Measurements from ENCODE around the gene DYDC1.
"Not testable (repeated sequence)": the region's sequence is repeated elsewhere in the genome, so short reads cannot be mapped to it uniquely, and the experiment has no call there.

Gene DYDC1

DNA sequence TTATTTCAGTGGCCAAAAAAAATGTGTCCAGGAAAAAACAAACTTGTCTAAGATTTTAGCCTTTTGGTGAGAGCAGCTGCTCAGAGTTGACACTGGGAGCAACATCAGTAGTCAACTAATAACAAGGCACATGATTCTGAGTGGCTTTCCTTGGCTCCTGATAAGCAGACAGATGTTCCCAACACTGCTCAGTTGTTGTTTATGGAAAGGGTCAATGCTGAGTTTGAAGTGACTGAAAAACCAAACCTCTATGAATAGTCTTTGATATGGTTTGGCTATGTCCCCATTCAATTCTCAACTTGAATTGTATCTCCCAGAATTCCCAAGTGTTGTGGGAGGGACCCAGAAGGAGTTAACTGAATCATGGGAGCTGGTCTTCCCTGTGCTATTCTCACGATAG is 12.3 kb downstream of the DYDC1 start:
- no peak for DNase-seq (ENCODE audit: low read depth)

DNA sequence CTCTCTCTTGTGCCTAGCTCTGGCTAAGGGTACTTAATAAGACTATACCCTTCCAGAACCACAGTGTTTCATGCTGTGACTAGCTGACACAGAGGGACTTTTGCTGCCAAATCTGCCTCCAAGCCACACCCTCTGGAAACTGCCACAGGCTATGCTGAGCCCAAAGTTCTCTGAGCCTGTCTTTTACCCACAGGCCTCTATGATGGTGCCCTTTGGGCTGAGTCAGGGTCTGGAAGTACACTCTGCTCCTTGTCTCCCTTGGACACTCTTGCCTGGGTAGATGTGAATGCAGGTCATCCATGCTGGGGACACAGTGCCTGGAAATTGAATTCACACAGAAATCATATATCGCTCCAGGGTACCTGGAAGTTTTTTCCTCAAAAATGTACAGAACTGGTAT is 22.6 kb downstream of the DYDC1 start:
- DNase-seq (ENCODE audit: low read depth) = no peak

DNA sequence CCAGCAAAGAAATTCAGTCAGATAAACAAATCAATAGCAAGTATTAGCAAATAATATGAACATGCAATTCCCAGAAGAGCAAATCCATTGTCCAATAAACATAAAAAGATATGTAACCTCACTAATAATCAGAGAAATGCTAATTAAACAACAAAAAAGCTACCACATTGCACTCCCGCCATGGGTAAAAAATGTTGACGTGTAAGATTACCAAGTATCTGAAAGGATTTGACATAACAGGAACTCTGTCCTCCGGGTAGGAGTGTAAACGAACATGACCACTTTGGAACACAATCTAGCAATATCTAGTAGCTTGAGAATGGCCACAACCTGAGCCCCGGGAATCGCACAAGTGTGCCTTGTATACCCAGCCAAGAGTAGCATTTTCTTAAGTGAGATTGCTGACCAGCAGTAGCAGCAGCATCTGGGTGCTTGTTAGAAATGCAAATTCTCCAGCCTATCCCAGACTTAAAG is 31.6 kb downstream of the DYDC1 start:
- no peak for DNase-seq (ENCODE audit: low read depth)

DNA sequence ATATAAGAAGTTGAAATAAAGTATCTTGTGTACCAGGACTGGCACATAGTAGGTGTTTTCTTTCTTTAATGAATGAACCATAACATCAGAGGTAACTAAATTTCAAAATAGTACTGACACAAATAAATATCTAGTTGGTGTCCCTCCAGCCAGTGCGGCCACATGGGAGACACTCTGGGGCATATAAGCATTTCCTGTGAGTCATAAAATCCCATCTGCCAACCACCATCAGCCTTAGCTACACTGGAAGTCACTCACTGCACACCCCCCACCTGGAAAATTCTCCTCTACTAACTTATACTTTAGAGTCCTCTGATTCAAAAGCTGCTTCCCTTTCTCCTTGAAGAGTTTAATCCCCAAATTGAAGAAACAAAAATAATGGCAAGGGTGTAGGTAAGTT is 32.5 kb downstream of the DYDC1 start:
- DNase-seq (ENCODE audit: low read depth) = peak; percentile 26

DNA sequence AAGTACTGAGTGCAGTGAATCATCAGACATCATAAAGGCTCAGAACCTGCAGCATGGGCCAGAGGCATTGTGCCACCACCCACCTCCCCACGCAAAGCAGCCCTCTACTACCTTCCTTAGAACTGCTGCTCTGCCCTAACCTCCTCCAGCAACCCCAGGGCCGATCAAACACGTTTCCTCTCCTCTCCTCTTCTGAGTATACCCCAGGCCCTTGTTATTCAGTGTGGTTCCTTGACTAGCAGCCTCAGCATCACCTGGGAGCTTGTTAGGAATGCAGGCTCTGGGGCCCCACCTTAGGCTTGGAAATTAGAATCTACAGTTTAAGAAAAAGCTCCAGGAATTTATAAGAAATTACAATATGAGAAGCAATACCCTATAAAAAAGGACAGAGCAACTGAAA is 33.2 kb downstream of the DYDC1 start:
- DNase-seq (ENCODE audit: low read depth) = no peak

DNA sequence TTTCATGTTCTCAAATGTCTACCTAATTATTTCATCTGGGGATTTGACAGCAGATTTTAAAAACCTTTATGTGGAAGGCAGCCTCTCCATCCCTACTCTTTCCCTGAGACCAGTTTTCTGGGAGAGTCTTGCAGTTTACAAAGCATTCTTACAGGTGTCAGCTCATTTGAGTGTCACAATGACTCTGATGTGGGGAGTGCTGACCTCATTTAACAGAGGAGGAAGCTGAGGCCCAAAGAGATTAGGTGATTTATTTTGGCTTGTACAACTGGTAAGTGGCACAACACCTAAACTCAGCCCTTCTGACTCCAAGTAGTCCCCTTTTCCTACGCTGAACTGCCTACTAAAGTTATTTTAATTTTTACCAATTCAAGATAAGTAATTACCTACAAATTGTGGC is 33.8 kb downstream of the DYDC1 start:
- DNase-seq (ENCODE audit: low read depth) = no peak

DNA sequence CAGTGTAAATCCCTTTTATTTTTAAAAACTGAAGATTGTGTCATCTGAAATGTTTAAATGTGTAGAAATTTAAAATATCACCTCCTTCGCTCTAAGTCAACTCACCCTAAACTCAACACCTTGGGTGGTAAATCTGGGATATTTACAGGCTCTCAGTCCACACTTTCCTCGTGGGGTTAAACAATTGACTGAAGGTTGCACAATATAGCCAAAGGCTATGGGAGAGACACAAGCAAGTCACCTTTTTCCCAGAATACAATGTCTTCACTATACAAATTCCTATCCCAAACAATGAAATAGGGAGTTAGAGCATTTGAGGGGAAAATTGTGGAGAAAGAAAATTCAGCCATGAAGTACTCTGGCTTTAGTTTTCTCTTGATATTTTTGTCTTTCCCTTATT is 34.4 kb downstream of the DYDC1 start:
- no peak for DNase-seq (ENCODE audit: low read depth)

DNA sequence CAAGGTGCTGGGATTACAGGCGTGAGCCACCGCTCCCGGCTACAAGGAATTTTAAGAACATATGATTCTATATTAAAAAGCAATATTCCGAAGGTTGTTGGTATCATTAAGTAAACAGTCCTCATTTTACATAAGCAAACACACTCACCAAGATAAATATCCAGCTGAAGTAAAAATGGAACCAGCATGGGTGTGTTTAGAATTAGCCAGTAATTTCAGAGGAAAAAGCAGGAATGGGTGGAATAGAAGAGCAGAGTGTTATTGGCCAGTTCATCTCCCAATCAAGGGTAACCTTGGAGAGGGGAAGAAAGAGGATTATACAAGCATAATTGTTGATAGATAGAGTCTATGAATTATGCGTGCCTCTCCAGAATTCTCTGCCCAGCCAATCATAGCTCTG is 35.4 kb downstream of the DYDC1 start:
- DNase-seq (ENCODE audit: low read depth) = no peak

DNA sequence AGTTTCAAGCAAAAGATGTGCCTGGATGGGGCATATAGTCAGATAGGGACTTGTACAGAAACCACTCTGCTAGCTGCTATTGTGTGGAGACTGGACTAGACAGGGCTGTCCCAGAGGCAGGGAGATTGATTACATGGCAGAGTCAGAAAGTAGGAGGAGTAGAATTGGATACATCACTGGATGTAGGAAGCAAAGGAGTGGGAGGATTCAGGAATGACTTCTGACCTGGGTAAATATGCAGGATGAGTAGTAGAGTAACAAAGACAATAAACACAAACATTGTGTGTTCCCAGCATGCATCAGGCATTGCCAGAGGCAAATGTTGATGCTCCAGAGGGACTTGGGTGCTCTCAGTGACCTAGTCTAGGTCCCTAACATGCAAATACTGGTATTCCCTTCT is 36.2 kb downstream of the DYDC1 start:
- no peak for DNase-seq (ENCODE audit: low read depth)

DNA sequence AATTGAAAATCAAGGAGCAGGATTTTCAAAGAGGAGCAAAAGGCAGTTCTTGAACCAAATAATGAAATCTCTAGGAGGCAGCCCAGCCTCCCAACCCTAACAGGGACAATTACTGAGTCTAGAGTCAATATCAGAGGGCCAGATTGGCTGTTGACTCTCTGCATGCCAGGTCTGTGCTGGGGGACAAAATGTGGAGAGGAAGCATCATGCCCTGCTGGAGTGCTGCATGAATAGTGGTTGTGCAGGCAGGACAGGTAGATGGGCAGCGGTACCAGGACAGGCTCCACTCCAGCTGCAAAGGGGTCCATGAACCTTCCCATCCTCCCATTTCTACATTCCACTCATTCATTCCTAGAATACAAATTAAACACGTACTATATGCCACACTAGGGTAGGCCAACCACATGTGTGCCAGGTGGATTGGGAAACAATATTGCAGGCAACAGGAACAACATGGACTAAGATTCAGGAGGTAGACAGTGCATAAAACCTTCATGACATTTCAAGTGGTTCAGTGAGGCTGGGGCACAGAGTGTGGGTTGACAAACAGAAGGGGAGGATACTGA is 36.7 kb downstream of the DYDC1 start:
- no peak for DNase-seq (ENCODE audit: low read depth)

DNA sequence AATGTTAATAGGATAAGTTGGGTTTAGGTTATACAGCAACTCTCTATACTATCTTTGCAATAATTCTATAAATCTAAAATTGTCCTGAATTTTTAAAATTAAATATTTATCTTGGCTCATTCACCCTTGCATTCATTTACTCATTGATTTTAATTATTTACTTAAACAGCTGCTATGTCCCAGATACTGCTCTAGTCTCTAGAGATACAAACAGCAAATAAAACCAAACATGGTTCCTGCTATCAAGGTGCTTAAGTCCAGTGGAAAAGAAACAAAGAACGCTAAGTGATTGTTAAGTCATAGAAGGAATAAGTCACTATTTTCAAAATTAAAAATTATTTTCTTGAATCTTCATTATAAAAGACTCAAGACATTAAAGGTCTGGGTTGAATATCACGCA is 37.2 kb downstream of the DYDC1 start:
- DNase-seq (ENCODE audit: low read depth) = no peak

DNA sequence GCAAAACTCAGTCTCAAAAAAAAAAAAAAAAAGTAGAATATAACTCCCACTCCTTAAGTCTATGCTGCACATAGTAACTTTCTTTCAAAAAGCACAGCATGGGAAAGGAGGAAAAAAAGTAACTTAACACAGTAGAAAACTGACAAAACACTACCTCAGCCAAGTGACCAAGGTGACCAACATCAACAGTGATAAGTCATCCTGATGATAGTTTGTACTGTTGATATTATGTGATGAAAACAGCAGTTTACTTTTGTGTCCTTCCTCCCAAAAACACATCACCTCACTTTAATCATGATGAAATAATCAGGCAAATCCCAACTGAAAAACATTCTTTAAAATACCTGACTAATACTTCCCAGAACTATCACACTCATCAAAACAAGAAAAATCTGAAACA is 37.8 kb downstream of the DYDC1 start:
- no peak for DNase-seq (ENCODE audit: low read depth)

DNA sequence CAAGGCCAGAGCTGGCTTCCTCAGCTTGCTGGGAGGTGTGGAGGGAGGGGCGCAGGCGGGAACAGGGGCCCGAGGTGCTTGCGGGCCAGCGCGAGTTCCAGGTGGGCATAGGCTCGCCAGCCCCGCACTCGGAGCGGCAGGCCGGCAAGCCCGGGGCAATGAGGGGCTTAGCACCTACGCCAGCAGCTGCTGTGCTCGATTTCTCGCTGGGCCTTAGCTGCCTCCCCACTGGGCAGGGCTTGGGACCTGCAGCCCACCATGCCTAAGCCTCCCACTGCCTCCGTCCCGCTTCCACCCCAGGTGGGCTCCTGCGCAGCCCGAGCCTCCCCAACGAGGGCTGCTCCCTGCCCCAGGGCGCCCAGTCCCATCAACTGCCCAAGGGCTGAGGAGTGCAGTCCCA is 41.2 kb downstream of the DYDC1 start:
- DNase-seq (ENCODE audit: low read depth) = no peak

DNA sequence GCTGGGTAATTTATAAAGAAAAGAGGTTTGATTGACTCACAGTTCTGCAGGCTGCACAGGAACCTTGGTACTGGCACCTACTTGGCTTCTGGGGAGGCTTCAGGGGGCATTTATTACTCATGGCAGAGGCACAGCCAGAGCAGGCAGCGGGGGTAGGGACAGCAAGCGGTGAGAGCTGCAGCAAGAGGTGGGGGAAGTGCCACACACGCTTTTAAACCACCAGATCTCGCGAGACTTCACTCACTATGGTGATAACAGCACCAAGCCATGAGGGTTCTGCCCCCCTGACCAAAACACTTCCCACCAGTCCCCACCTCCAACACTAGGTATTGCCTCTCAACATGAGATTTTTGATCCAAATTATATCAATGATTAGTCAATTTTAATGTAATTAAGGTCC is 43.0 kb downstream of the DYDC1 start:
- no peak for DNase-seq (ENCODE audit: low read depth)

DNA sequence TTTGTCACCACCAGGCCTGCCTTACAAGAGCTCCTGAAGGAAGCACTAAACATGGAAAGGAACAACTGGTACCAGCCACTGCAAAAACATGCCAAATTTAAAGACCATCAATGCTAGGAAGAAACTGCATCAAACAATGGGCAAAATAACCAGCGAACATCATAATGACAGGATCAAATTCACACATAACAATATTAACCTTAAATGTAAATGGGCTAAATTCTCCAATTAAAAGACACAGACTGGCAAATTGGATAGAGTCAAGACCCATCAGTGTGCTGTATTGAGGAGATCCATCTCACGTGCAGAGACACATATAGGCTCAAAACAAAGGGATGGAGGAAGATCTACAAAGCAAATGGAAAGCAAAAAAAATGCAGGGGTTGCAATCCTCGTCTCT is 50.6 kb downstream of the DYDC1 start:
- not testable (repeated sequence) for DNase-seq (ENCODE audit: low read depth)

DNA sequence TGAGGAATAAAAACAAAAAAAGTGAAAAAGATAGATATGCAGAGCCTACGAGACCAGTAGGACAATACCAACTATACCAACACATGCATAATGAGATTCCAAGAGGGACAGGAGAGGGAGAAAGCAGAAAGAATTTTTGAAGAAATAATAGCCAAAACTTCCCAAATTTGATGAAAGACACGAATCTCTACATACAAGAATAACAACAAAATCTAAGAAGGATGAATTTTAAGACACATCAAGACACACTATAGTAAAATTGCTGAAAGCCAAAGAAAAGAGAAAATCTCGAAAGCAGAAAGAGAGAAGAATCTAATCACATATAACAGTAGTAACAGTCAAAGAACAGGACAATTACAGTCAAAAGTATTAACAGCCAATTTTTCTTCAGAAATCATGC is 59.6 kb downstream of the DYDC1 start:
- no peak for DNase-seq (ENCODE audit: low read depth)

DNA sequence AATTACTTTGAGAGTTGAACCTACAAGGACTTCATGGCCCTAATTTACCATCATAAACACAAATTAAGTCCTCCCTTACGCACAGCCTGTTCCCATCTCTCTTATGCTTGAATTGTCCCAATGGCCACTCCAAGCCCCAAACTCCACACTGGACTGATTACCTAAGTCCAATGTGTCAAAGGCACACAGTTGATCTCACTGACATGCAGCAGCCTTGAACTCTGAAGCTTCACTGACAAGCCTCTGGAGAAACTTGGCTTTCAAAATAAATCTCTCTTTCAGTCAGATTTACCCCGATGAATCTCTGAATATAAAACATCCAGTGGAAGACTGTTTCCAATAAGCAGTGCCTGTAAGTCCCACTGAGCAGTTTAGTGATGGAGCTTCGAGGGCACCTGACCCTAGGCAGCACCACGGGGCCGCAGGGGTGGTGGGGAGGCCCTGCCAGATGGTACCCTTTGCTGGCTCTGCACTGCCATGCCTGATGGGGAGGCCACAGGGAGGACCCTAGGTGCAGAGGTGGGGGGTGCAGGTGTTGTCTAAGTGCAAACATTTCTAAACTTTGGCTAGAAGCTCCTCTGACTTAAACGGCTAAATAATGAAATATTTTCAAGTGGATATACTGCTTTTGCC is 63.8 kb downstream of the DYDC1 start:
- DNase-seq (ENCODE audit: low read depth) = no peak

DNA sequence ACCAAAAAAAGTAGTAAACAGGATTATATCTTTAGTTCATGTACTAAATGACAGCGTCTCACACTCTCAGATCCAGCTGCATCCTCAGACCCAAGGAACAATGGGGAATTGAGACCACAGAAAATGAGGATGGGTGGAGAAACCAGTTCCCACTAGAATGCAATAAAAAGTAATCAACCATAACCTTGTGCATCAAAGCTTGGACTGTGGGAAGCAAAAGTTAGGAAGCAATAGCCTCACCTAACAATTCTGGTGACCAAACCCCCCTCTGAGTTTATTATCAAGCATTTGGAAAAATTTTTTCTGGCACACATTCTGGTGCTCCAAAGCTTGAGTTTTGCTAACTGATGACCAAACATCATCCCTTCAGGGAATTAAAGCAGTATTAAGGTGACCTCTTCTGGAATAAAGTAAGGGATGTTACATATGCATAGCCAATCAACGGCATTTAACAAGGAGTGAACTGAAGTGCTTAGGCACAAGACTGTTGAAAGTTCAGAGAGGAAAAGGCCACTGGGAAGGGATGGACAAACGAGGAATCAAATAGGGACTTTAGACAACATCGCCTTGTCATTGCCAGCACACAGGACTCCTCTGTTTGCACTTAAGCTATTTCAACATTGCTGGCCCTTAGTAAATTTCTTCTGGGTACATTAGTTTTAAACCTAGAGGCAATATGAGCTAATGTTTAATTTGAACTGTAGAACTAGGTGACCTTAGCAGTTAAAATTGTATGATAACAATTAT is 65.9 kb downstream of the DYDC1 start:
- DNase-seq (ENCODE audit: low read depth) = no peak

DNA sequence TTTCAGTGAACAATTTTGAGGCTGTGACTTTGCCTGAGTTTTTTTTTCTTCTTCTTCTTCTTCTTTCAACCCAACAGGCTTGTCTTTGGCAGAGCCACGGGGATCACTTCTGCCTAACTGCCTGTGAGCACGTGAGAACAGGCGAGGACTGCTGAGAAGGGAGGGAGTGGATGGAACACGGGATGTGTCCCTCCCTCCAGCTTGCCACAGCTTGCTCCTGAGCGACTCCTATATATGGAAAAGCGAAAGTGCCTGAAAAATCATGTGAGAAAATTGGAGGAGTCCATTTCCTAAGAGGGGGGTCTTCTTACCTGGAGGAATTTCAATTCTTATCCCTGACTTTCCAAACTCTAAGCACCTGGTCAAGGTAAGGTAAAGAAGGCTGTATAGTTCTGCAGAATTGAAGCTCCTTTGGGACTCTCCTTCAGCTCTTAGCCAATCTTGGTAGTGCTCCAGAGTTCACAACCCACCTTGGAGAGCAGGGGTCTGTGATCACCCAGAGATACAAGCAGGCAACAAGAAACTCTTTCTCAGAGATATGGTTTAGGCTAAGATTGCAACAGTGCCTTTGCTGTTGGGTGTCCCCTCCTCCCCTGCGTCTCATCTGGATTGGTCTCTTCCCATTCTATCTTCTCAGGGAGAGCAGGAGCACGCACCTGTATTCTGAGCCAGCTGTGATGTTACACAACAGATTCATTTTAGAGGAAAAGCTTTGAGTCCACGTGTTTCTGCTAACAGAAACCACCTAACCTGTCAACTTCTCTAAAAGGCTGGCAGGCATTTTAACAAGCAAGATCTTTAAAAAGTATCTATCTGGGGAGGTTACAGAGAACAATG is 66.9 kb downstream of the DYDC1 start, which contains the start of gene MAT1A:
Gene MAT1A, minus strand, starts transcription at position 208 of the 837 bp plus-strand sequence. CDS start 235 bp downstream, outside the sequence.
- no peak for DNase-seq (ENCODE audit: low read depth)

DNA sequence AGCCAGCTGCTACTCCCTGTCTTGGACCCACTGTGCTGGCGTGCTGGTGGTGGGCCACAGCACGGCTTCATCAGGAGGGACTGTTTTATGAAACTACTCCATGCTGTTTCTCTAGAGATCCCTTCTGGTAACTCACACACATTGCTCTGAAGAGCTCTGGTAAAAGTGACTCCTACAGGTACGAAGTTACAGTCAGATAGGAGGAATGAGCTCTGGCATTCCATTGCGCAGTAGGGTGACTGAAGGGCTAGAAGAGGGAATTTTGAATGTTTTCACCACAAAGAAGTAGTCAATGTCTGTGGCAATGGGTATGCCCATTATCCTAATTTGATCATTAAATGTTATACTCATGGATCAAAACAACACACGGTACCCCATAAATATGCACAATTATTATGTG is 67.7 kb downstream of the DYDC1 start:
- no peak for DNase-seq (ENCODE audit: low read depth)

Data from iris pigment epithelial cell (primary cell).